SW480 (cell line): ENCODE data around the gene ADCY1.

Experiments used
- DNase-seq: peaks from one replicate; pipeline ENCODE4 v3.0.0-alpha.2; 2016; ENCODE audit warnings: low spot score

The ADCY1 gene

GRCh38 chr7:45652630-45653029 lies 78.5 kb downstream of the ADCY1 start:
- no peak for DNase-seq

GRCh38 chr7:45653209-45653907 lies 79.2 kb downstream of the ADCY1 start:
- DNase-seq, result no peak

GRCh38 chr7:45654341-45654740 lies 80.2 kb downstream of the ADCY1 start:
- no peak for DNase-seq

- no peak for DNase-seq
These were observed 81.4 kb downstream of the ADCY1 start for GRCh38 chr7:45655539-45655938.

- no peak for DNase-seq
These were observed 82.3 kb downstream of the ADCY1 start for GRCh38 chr7:45656431-45656830.

GRCh38 chr7:45657136-45657889 lies 83.1 kb downstream of the ADCY1 start:
- DNase-seq, result no peak

- no peak for DNase-seq
These were observed 83.9 kb downstream of the ADCY1 start for GRCh38 chr7:45657890-45658715.

GRCh38 chr7:45658716-45659495 lies 84.7 kb downstream of the ADCY1 start:
- DNase-seq, result no peak

- no peak for DNase-seq
These were observed 85.5 kb downstream of the ADCY1 start for GRCh38 chr7:45659496-45660139.

GRCh38 chr7:45660201-45660900 lies 86.2 kb downstream of the ADCY1 start:
- no peak for DNase-seq

- no peak for DNase-seq
These were observed 86.7 kb downstream of the ADCY1 start for GRCh38 chr7:45660901-45661211.

- DNase-seq, result no peak
These were observed 87.3 kb downstream of the ADCY1 start for GRCh38 chr7:45661302-45661995.

- DNase-seq, result no peak
These were observed 87.8 kb downstream of the ADCY1 start for GRCh38 chr7:45662018-45662417.

GRCh38 chr7:45662540-45663166 lies 88.5 kb downstream of the ADCY1 start:
- no peak for DNase-seq

- DNase-seq, result peak; percentile 43
These were observed 89.2 kb downstream of the ADCY1 start for GRCh38 chr7:45663167-45663921.

- no peak for DNase-seq
These were observed 89.9 kb downstream of the ADCY1 start for GRCh38 chr7:45663965-45664633.

GRCh38 chr7:45665172-45665571 lies 91.0 kb downstream of the ADCY1 start:
- DNase-seq, result no peak

GRCh38 chr7:45670227-45670626 lies 96.1 kb downstream of the ADCY1 start:
- DNase-seq, result no peak

- no peak for DNase-seq
These were observed 96.5 kb downstream of the ADCY1 start for GRCh38 chr7:45670717-45671116.
